ENCODE measurements around the gene GUCD1. TPM values are rescaled to one million over a fixed set of nuclear protein-coding genes. Genes with fewer than 3 reads are reported as not detected.

Gene GUCD1
- total and polyA plus RNA-seq, 2 of the 13 experiments (the other 11 are each of a cell fraction or from before 2014, with no cell fraction given) = 128 to 245 TPM

DNA sequence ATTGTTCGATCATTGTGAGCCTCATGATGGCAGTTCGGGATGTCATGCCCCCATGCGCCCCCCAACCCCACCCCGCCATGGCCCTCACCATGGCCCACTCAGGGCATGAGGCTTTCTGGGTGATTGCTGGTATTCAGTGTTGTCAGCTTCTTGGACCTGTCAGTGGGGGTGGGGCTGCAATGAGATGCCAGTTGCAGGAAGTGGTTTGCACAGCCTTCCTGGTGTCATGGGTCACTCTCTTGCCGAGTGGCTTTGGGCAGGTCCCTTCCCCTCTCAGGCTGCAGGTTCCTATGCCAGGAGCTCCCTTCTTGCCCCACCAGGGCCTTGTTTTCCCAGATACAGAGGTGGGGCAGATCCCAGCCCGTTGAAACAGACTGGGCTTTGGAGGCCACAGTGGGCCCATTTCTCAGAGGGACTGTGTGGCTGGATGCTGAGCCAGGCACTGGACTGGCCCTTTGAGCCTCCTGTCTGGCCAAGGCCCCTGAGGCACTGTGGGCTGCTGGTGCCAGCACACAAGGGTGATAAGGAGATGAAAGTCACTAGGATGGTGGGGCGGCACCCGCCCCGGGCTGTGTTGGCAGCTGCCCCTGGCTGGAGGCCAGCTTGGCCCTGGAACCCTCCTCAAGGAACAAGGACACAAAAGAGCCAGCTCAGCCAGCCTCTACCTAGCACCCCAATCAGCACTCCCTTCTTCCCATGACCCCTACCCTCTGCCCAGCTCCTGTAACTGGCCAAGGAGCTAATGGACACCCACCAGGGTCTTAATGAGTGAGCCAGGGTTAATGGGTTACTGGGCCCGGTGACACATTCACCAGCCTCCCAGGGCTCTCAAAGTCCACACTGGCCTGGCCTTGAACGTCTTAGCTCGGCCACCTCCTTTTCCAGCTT, 46.5 kb upstream of the GUCD1 start (continued):
- peak; percentile 63 for TF ChIP-seq RBFOX2 (IDR thresholded peaks at IDR 0.05; ENCODE audit: low read depth, low read length)
- no peak for TF ChIP-seq SMAD9 (CRISPR knock-in tag; IDR thresholded peaks at IDR 0.05)
- TF ChIP-seq REPIN1 (CRISPR knock-in tag; IDR thresholded peaks at IDR 0.05; ENCODE audit: borderline replicate concordance, low read depth) = peak; percentile 39; the same call in 1 of the 2 replicates
- TF ChIP-seq YEATS2 (CRISPR knock-in tag; IDR thresholded peaks at IDR 0.05; ENCODE audit: borderline replicate concordance) = no peak
- TF ChIP-seq RNF2 (conservative IDR thresholded peaks at IDR 0.05; ENCODE audit: low read depth) = no peak
- no peak for TF ChIP-seq NONO (IDR thresholded peaks at IDR 0.05)
- TF ChIP-seq NONO (CRISPR knock-in tag; conservative IDR thresholded peaks at IDR 0.05) = peak; percentile 58; the same call in 1 of the 2 replicates
- TF ChIP-seq MYNN (CRISPR knock-in tag; IDR thresholded peaks at IDR 0.05; ENCODE audit: low read depth) = no peak
- TF ChIP-seq NFAT5 (CRISPR knock-in tag; IDR thresholded peaks at IDR 0.05) = no peak
- TF ChIP-seq RCOR2 (CRISPR knock-in tag; IDR thresholded peaks at IDR 0.05) = no peak
- no peak for TF ChIP-seq NFIB (CRISPR knock-in tag; IDR thresholded peaks at IDR 0.05; ENCODE audit: borderline replicate concordance)
- TF ChIP-seq, protein P1, sequence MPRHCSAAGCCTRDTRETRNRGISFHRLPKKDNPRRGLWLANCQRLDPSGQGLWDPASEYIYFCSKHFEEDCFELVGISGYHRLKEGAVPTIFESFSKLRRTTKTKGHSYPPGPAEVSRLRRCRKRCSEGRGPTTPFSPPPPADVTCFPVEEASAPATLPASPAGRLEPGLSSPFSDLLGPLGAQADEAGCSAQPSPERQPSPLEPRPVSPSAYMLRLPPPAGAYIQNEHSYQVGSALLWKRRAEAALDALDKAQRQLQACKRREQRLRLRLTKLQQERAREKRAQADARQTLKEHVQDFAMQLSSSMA (CRISPR knock-in tag; IDR thresholded peaks at IDR 0.05) = no peak
- TF ChIP-seq SKI (IDR thresholded peaks at IDR 0.05; ENCODE audit: partially characterized antibody) = no peak
- peak; percentile 37; the same call in 1 of the 2 replicates for TF ChIP-seq TFAP4 (IDR thresholded peaks at IDR 0.05; ENCODE audit: borderline replicate concordance, low read depth)
